Tibial nerve (tissue), 4 donors: Measurements from ENCODE around the gene DPP10.

Source experiments
- CTCF ChIP-seq, 5 experiments: fragments of 200-600 bp in 3 of 5; fragments of 450-650 bp in 2 of 5; sonication (generic) in 3 of 5; IDR thresholded peaks; one replicate each; pipeline ENCODE4 v1.5.1; 2016 to 2019; ENCODE audit warnings: antibody characterized with exemption in 5 of 5, mild to moderate bottlenecking in 3 of 5, moderate library complexity in 2 of 5
- EP300 ChIP-seq, 2 donors: sonication (generic); formaldehyde crosslinking; IDR thresholded peaks; one replicate each; pipeline ENCODE4 v1.6.1; 2017; ENCODE audit warnings: antibody characterized with exemption in 2 of 2, mild to moderate bottlenecking in 1 of 2
- POLR2A ChIP-seq, 2 donors: fragments of 450-650 bp; IDR thresholded peaks; one replicate each; pipeline ENCODE4 v1.6.1; 2017; ENCODE audit warnings: antibody characterized with exemption in 2 of 2, mild to moderate bottlenecking in 2 of 2, moderate library complexity in 2 of 2

- TF ChIP-seq CTCF (IDR thresholded peaks at IDR 0.05) = no peak
- no peak for TF ChIP-seq EP300 (IDR thresholded peaks at IDR 0.05)
- TF ChIP-seq POLR2A (IDR thresholded peaks at IDR 0.05) = no peak
These were observed 506.9 kb downstream of the DPP10 start for GRCh38 chr2:114949228-114949804.
